Mammary epithelial cell (primary cell): ENCODE measurements around the gene TMEM94.

ENCODE experiments used
- EZH2 ChIP-seq: IDR thresholded peaks from 2 replicates; pipeline ENCODE4 v1.6.1; 2012; ENCODE audit warnings: low read length, inconsistent platforms, borderline replicate concordance
- TF ChIP-seq, protein P1 (sequence below), 2 donors: IDR thresholded peaks in 1 of 2; conservative IDR thresholded peaks in 1 of 2; 2 replicates each; pipeline ENCODE4 v1.5.1; 2011 to 2012; ENCODE audit warnings: inconsistent platforms in 2 of 2, low read length in 2 of 2, mild to moderate bottlenecking in 2 of 2, control low read depth in 1 of 2, low read depth in 1 of 2; ENCODE audit not compliant: insufficient read depth in 1 of 2; ENCODE audit errors: extremely low read depth in 1 of 2

DNA sequence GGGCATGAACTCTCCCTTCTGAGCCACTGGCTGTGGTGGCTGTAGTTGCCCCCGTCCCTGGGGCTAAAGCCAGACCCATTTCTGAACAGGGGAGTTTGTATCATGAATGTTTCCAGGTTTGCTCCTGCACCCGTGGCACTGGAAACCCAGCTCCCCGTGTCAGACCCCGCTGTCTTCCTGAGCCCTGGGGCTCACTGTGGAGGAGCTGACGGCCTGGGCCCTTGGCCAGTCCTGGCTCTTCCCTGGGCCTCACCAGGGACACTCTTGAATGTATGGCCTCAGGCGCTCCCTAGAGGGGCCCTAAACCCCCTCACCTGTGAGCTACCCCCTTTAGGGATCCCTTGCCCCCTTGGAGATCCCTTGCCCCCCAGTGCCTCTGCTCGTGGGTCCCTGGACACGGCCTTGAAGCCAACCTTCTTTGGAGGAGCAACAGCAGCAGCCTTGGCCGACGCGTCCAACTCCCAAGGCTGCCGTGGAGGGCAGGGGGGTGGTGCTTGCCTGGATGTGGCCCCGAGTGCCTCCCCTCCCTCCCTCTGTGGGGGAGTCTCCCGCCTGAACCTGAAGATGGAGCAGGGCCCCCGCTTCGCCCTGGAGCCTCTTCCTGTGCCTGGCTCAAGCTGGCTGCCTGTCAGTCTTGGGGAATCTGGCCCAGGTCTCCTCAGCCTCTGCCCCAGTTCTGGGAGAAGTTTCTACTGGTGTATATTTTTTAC lies 43.0 kb downstream of the TMEM94 start:
- TF ChIP-seq, protein P1, sequence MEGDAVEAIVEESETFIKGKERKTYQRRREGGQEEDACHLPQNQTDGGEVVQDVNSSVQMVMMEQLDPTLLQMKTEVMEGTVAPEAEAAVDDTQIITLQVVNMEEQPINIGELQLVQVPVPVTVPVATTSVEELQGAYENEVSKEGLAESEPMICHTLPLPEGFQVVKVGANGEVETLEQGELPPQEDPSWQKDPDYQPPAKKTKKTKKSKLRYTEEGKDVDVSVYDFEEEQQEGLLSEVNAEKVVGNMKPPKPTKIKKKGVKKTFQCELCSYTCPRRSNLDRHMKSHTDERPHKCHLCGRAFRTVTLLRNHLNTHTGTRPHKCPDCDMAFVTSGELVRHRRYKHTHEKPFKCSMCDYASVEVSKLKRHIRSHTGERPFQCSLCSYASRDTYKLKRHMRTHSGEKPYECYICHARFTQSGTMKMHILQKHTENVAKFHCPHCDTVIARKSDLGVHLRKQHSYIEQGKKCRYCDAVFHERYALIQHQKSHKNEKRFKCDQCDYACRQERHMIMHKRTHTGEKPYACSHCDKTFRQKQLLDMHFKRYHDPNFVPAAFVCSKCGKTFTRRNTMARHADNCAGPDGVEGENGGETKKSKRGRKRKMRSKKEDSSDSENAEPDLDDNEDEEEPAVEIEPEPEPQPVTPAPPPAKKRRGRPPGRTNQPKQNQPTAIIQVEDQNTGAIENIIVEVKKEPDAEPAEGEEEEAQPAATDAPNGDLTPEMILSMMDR (conservative IDR thresholded peaks at IDR 0.05 in 1 of 2, IDR thresholded peaks at IDR 0.05 in 1 of 2; ENCODE audit: extremely low read depth in 1 of 2, insufficient read depth in 1 of 2, low read depth in 1 of 2, low read length in 2 of 2), result no peak
- no peak for TF ChIP-seq EZH2
